Measurements from ENCODE around the gene COX4I1. TPM values are rescaled to one million over a fixed set of nuclear protein-coding genes. Genes with fewer than 3 reads are reported as not detected.
A peak's percentile ranks its signal among the peaks of the same experiment; 100 is the strongest.

COX4I1 gene
- total RNA-seq, 1 donor from 2014 or later = 308 TPM

- H3K36me3 Mint-ChIP-seq = no peaks in the 10 kb centered on the region
Measured at GRCh38 chr16:85759631-85760419, 39.7 kb upstream of the COX4I1 start.

DNA sequence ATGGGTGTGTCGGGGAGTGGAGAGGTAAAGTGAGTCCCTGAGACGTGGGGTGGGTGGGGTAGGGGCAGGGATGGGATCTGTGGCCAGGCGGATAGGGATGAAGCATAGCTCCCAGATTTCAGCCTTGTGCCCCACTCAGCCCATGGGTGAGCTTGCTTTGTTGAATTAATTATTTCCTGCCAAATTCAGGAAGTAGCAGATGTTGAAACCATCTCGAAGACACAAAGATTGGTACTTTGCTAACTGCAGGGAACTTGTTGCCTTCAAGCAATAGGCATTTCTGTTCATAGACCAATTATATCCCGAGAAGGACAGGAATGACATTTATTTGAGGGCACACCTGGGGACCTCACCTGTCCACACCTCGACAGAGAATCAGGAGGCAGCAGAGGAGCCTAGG, 37.6 kb upstream of the COX4I1 start:
- Histone ChIP-seq H3K9me3 (ENCODE audit: low read depth) (no peaks in the 10 kb centered on the region), H2AFZ (replicated peaks) (no peak overlapping the region), H4K20me1 (ENCODE audit: low read depth) (no peaks in the 10 kb centered on the region), H3F3A (ENCODE audit: low read depth) (no peaks in the 10 kb centered on the region), H3K4me2 (no peak overlapping the region), H3K36me3 (no peaks in the 10 kb centered on the region), H3K4me1 (peaks cover 8% of the 10 kb centered on the region), H3K27ac (no peak overlapping the region), H3K9ac (no peak overlapping the region), H3K4me3 (no peak overlapping the region), H3K79me2 (ENCODE audit: low read depth) (no peaks in the 10 kb centered on the region), H3K27me3 (no peaks in the 10 kb centered on the region)
- no peaks in the 10 kb centered on the region for H3K36me3 Mint-ChIP-seq
- TF ChIP-seq EZH2 (IDR thresholded peaks at IDR 0.05) (no peak), EZH2phosphoT487 (IDR thresholded peaks at IDR 0.05) (no peak), CTCF (IDR thresholded peaks at IDR 0.05) (no peak)
- DNase-seq (ENCODE audit: low spot score) = no peak
- H3K27ac Mint-ChIP-seq = no peak overlapping the region
- peaks cover 16% of the 10 kb centered on the region for H3K4me1 Mint-ChIP-seq
- peaks cover 12% of the 10 kb centered on the region for H3K27me3 Mint-ChIP-seq (ENCODE audit: insufficient read depth, low read depth)
- H3K9me3 Mint-ChIP-seq = no peaks in the 10 kb centered on the region
- no peak overlapping the region for H3K4me3 Mint-ChIP-seq

More at GRCh38 chr16:85759631-85760419, 39.7 kb upstream of the COX4I1 start:
- no peaks in the 10 kb centered on the region for H4K20me1 ChIP-seq (ENCODE audit: low read depth)
- Mint-ChIP-seq H3K27me3 (ENCODE audit: insufficient read depth, low read depth) (peaks cover 12% of the 10 kb centered on the region), H3K4me1 (peaks cover 8% of the 10 kb centered on the region), H3K27ac (no peak overlapping the region), H3K4me3 (peak overlapping the region; percentile 52), H3K9me3 (no peaks in the 10 kb centered on the region)
- no peaks in the 10 kb centered on the region for H3K79me2 ChIP-seq (ENCODE audit: low read depth)
- no peak for DNase-seq (ENCODE audit: low spot score)
- no peak overlapping the region for H3K4me3 ChIP-seq
- no peak overlapping the region for H2AFZ ChIP-seq (replicated peaks)
- no peak overlapping the region for H3K9ac ChIP-seq
- H3F3A ChIP-seq (ENCODE audit: low read depth) = no peaks in the 10 kb centered on the region
- no peaks in the 10 kb centered on the region for H3K9me3 ChIP-seq (ENCODE audit: low read depth)
- no peaks in the 10 kb centered on the region for H3K27me3 ChIP-seq
- no peaks in the 10 kb centered on the region for H3K36me3 ChIP-seq
- H3K4me1 ChIP-seq = peaks cover 5% of the 10 kb centered on the region
- TF ChIP-seq CTCF (IDR thresholded peaks at IDR 0.05) = peak; percentile 45
- no peak for TF ChIP-seq EZH2 (IDR thresholded peaks at IDR 0.05)
- TF ChIP-seq EZH2phosphoT487 (IDR thresholded peaks at IDR 0.05) = no peak
- H3K27ac ChIP-seq = no peak overlapping the region
- no peak overlapping the region for H3K4me2 ChIP-seq

- peaks cover 10% of the 10 kb centered on the region for H3K4me1 ChIP-seq
- no peaks in the 10 kb centered on the region for H3K27me3 ChIP-seq
- H3K36me3 Mint-ChIP-seq = no peaks in the 10 kb centered on the region
- no peak overlapping the region for H3K4me3 Mint-ChIP-seq
- H3K9me3 Mint-ChIP-seq = no peaks in the 10 kb centered on the region
- no peak for DNase-seq (ENCODE audit: low spot score)
- TF ChIP-seq EZH2 (IDR thresholded peaks at IDR 0.05) (no peak), EZH2phosphoT487 (IDR thresholded peaks at IDR 0.05) (no peak), CTCF (IDR thresholded peaks at IDR 0.05) (no peak)
- no peak overlapping the region for H3K9ac ChIP-seq
- H3K27ac ChIP-seq = no peak overlapping the region
- no peaks in the 10 kb centered on the region for H3K36me3 ChIP-seq
- no peak overlapping the region for H3K4me3 ChIP-seq
- H3K4me2 ChIP-seq = no peak overlapping the region
- no peak overlapping the region for H2AFZ ChIP-seq (replicated peaks)
- no peaks in the 10 kb centered on the region for H3K79me2 ChIP-seq (ENCODE audit: low read depth)
- H3K4me1 Mint-ChIP-seq = peaks cover 21% of the 10 kb centered on the region
- H3K27ac Mint-ChIP-seq = no peak overlapping the region
- H4K20me1 ChIP-seq (ENCODE audit: low read depth) = no peaks in the 10 kb centered on the region
- H3K9me3 ChIP-seq (ENCODE audit: low read depth) = no peaks in the 10 kb centered on the region
- peaks cover 1% of the 10 kb centered on the region for H3F3A ChIP-seq (ENCODE audit: low read depth)
- peaks cover 12% of the 10 kb centered on the region for H3K27me3 Mint-ChIP-seq (ENCODE audit: insufficient read depth, low read depth)
Measured at GRCh38 chr16:85762970-85763369, 36.5 kb upstream of the COX4I1 start.
